K562 (cell line): ENCODE data around the gene TAPBPL. TPM values are rescaled to one million over a fixed set of nuclear protein-coding genes. Genes with fewer than 3 reads are reported as not detected.

ENCODE experiments used
- EWSR1 ChIP-seq: fragments of 450-650 bp; IDR thresholded peaks from 2 replicates; pipeline ENCODE4 v1.6.1; 2018; ENCODE audit warnings: borderline replicate concordance, mild to moderate bottlenecking, low read depth, moderate library complexity; ENCODE audit not compliant: partially characterized antibody
- GTF2F1 ChIP-seq: IDR thresholded peaks from 2 replicates; pipeline ENCODE4 v1.6.1; 2011; ENCODE audit warnings: low read depth, low read length, improper control_type of control experiment
- MAZ ChIP-seq, 2 experiments: fragments of 450-650 bp in 1 of 2; sonication (generic) in 1 of 2; formaldehyde crosslinking; IDR thresholded peaks in 1 of 2; conservative IDR thresholded peaks in 1 of 2; 2 replicates each; pipeline versions ENCODE4 v1.4.0 to v1.5.0; 2020; ENCODE audit warnings: mild to moderate bottlenecking in 1 of 2, missing genetic modification reagents in 1 of 2
- MNT ChIP-seq, 2 experiments: fragments of 450-650 bp; conservative IDR thresholded peaks; 2 replicates each; pipeline ENCODE4 v1.6.1; 2017; ENCODE audit warnings: mild to moderate bottlenecking in 2 of 2, moderate library complexity in 2 of 2
- NR1H2 ChIP-seq: sonication (generic); formaldehyde crosslinking; IDR thresholded peaks from 2 replicates; pipeline ENCODE4 v1.4.0; 2020; ENCODE audit warnings: mild to moderate bottlenecking, missing genetic modification reagents
- PCBP1 ChIP-seq: fragments of 200-400 bp; formaldehyde crosslinking; IDR thresholded peaks from 2 replicates; pipeline ENCODE4 v1.6.1; 2018; ENCODE audit warnings: mild to moderate bottlenecking, low read depth, low read length; ENCODE audit not compliant: poor library complexity, severe bottlenecking
- RREB1 ChIP-seq: fragments of 250-450 bp; sonication (Bioruptor Pico); IDR thresholded peaks from 2 replicates; pipeline ENCODE4 v1.4.0; 2020
- SIN3A ChIP-seq, 2 experiments: fragments of 150-350 bp in 1 of 2; IDR thresholded peaks; 2 replicates each; pipeline ENCODE4 v1.6.1; 2011 to 2016; ENCODE audit warnings: borderline replicate concordance in 2 of 2, low read depth in 2 of 2, low read length in 2 of 2, mild to moderate bottlenecking in 2 of 2, moderate library complexity in 2 of 2; ENCODE audit not compliant: control insufficient read depth in 1 of 2
- SNIP1 ChIP-seq: fragments of 450-650 bp; IDR thresholded peaks from 2 replicates; pipeline ENCODE4 v1.7.1; 2017; ENCODE audit warnings: low read depth, mild to moderate bottlenecking
- ZNF518B ChIP-seq: fragments of 250-450 bp; sonication (Bioruptor Pico); IDR thresholded peaks from 2 replicates; pipeline ENCODE4 v1.5.0; 2021; ENCODE audit warnings: mild to moderate bottlenecking, moderate library complexity
- ZNF655 ChIP-seq: fragments of 250-450 bp; sonication (Bioruptor Pico); IDR thresholded peaks from 2 replicates; pipeline ENCODE4 v1.5.0; 2021
- polyA plus RNA-seq, 8 experiments: library from polyadenylated mRNA; depleted of rRNA in 4 of 8; stranded (reverse) in 5 of 8; unstranded in 3 of 8; fragments of >200 nt; fragmentation: Nextera tagmentation in 2 of 8; fragmentation: Illumina TruSeq in 1 of 8; extraction: Ambion mirVana in 2 of 8; extraction: Trizol in 1 of 8; gene quantifications; 2 replicates each; pipeline versions ENCODE4 v1.2.1 to v1.2.3, GENCODE V29; 2011 to 2014; ENCODE audit warnings: inconsistent platforms in 1 of 8, missing spikeins in 1 of 8
- total RNA-seq, 7 experiments: library from RNA; depleted of rRNA in 6 of 7; stranded (reverse); fragments of >200 nt in 6 of 7; fragmentation: Illumina TruSeq in 2 of 7; extraction: Trizol in 2 of 7; gene quantifications; 2 replicates each; pipeline versions ENCODE4 v1.2.1 to v1.2.3, GENCODE V29; 2011 to 2021; ENCODE audit warnings: low replicate concordance in 1 of 7

Gene TAPBPL
- total and polyA plus RNA-seq, 9 of the 15 experiments (the other 6 are each of a cell fraction or from before 2014, with no cell fraction given), result 0.29 to 1.6 (median 0.45) TPM

GRCh38 chr12:6493497-6494257 lies 41.8 kb downstream of the TAPBPL start, which contains the start of gene NCAPD2 (continued):
- TF ChIP-seq SIN3A (IDR thresholded peaks at IDR 0.05; ENCODE audit: borderline replicate concordance in 2 of 2, control insufficient read depth in 1 of 2, low read depth in 2 of 2, low read length in 2 of 2) (peak; percentile 32 to 33; a peak in 2 of 4 replicates), EWSR1 (no peak), SNIP1 (no peak), ZNF518B (CRISPR knock-in tag) (no peak), GTF2F1 (no peak), MNT (conservative IDR thresholded peaks at IDR 0.05) (peak; percentile 66 to 89; a peak in 3 of 4 replicates), RREB1 (CRISPR knock-in tag) (peak; percentile 64; the same call in 1 of the 2 replicates), PCBP1 (no peak), NR1H2 (0 out of 2 replicates have a peak, but pooled peaks have one; percentile 25), MAZ (CRISPR knock-in tag; conservative IDR thresholded peaks at IDR 0.05 in 1 of 2, IDR thresholded peaks at IDR 0.05 in 1 of 2) (peak; percentile 5 to 72; a peak in 3 of 4 replicates), ZNF655 (CRISPR knock-in tag) (no peak)
